ENCODE results near the gene PRKCE. TPM values are rescaled to one million over a fixed set of nuclear protein-coding genes. Genes with fewer than 3 reads are reported as not detected.

PRKCE gene
- total and polyA plus RNA-seq, 2 of the 8 experiments (the other 6 are each of a cell fraction or from before 2014, with no cell fraction given): 0.54 to 2.1 TPM

DNA sequence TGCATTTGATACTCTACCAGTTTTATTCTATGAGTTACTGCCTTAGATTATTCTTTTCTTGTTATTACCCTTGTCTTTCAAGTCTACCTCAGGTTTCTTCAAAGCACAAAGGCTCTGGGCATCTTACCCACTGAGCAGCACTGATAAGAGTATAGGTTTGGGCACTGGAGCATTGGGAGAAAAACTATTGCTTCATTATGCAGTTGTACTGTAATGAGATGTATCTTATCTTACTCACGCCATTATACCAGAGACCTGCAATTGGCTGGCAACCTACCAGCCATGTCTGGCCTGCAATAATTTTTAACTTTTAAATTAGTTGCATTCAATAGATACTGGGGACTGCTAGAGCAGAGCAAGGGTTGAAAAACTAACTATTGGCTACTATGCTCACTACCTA lies 21.5 kb upstream of the PRKCE start:
- Histone ChIP-seq H2AFZ (ENCODE audit: low read length) (no peak overlapping the region), H3K27me3 (replicated peaks in 1 of 4; ENCODE audit: control insufficient read depth in 3 of 4, extremely low read depth in 1 of 4, insufficient read depth in 3 of 4, low read length in 3 of 4) (no peaks in the 10 kb centered on the region), H2BK5ac (ENCODE audit: low read depth, low read length) (no peak overlapping the region), H3K56ac (replicated peaks; ENCODE audit: insufficient read length, low read depth, low read length) (no peak overlapping the region), H3K4me1 (replicated peaks in 1 of 4; ENCODE audit: control insufficient read depth in 3 of 4, insufficient read depth in 4 of 4, low read length in 3 of 4) (peaks cover 0 to 6% (median 2%) of the 10 kb centered on the region in 4 experiments; a peak in 3 of 7 replicates), H2BK120ac (replicated peaks; ENCODE audit: low read depth, low read length) (no peak overlapping the region), H3K23me2 (ENCODE audit: low read depth, low read length) (no peaks in the 10 kb centered on the region), H4K91ac (replicated peaks; ENCODE audit: insufficient read length, low read length) (no peak overlapping the region), H3K79me2 (ENCODE audit: control insufficient read depth in 1 of 2, insufficient read depth in 2 of 2, low read length in 2 of 2) (no peaks in the 10 kb centered on the region), H3K14ac (ENCODE audit: insufficient read length) (no peak overlapping the region), H2BK12ac (ENCODE audit: low read depth, low read length) (no peak overlapping the region), H4K5ac (ENCODE audit: insufficient read length, low read depth, low read length) (no peak overlapping the region), H3K4me2 (ENCODE audit: insufficient read depth in 1 of 2, low read depth in 2 of 2, low read length in 2 of 2) (no peak overlapping the region), H3K9me3 (ENCODE audit: insufficient read depth in 2 of 2, low read depth in 1 of 2, low read length in 1 of 2) (no peaks in the 10 kb centered on the region), H2BK15ac (ENCODE audit: low read length) (no peak overlapping the region), H3K27ac (ENCODE audit: low read depth, low read length) (no peak overlapping the region), H3K4me3 (ENCODE audit: extremely low read depth in 1 of 4, insufficient read depth in 2 of 4, low read depth in 3 of 4, low read length in 4 of 4) (no peak overlapping the region), H3K79me1 (ENCODE audit: low read depth, low read length) (no peaks in the 10 kb centered on the region), H3K18ac (ENCODE audit: extremely low read depth, low read length) (no peak overlapping the region), H4K8ac (ENCODE audit: extremely low read depth, insufficient read depth, low read length) (no peak overlapping the region), H3K4ac (replicated peaks; ENCODE audit: insufficient read length, low read depth, low read length) (no peak overlapping the region), H4K20me1 (replicated peaks in 1 of 2; ENCODE audit: control insufficient read depth in 1 of 2, insufficient read depth in 2 of 2, low read length in 2 of 2) (no peaks in the 10 kb centered on the region), H3K36me3 (ENCODE audit: control insufficient read depth in 2 of 4, insufficient read depth in 4 of 4, low read length in 3 of 4) (no peaks in the 10 kb centered on the region), H3K23ac (ENCODE audit: insufficient read length) (no peak overlapping the region), H2AK5ac (ENCODE audit: low read depth, low read length) (no peak overlapping the region), H2BK20ac (ENCODE audit: low read length) (no peak overlapping the region), H3K9ac (replicated peaks in 1 of 4; ENCODE audit: extremely low read depth in 1 of 4, low read depth in 3 of 4, low read length in 3 of 4) (no peak overlapping the region)
- ChIA-PET POLR2A (ENCODE audit: partially characterized antibody) (no interaction called here), CTCF (ENCODE audit: partially characterized antibody) (no interaction called here)
- no peak for DNase-seq (ENCODE audit: low read depth in 1 of 2, low spot score in 2 of 2)
- no peak for FAIRE-seq
- WGBS, 2 experiments (ENCODE audit: extremely low coverage in 1 of 2, insufficient coverage in 1 of 2, insufficient read length in 1 of 2, insufficient replicate concordance in 2 of 2, low coverage in 1 of 2, low lambda C conversion rate in 2 of 2, missing lambda C conversion rate in 1 of 2): 88% methylated on average over 1 of the region's 1 CpG; no CpG with 5 or more reads in 1 of the 2 experiments
- TF ChIP-seq CEBPB (IDR thresholded peaks at IDR 0.05; ENCODE audit: low read depth, low read length) (no peak), POLR2A (IDR thresholded peaks at IDR 0.05; ENCODE audit: control extremely low read depth in 1 of 2, low read depth in 2 of 2, low read length in 2 of 2) (no peak)
